HepG2 (cell line): ENCODE data around the gene GSTM1. TPM values are rescaled to one million over a fixed set of nuclear protein-coding genes. Genes with fewer than 3 reads are reported as not detected.

Experiments used
- ATAC-seq: fragments of 200-7000 bp; cut with Tn5 transposase; 3 replicates; pipeline ENCODE4 v1.9.1; 2020; ENCODE audit warnings: mild to moderate bottlenecking, moderate library complexity
- BruUV-seq: library from RNA; stranded (reverse); fragments of 400-500 nt; replicated peaks from 2 replicates; lab custom pipeline; 2021; lab: Mats Ljungman, UMichigan
- CTCF ChIA-PET: fragments of 300-600 bp; formaldehyde crosslinking; extraction: SDS; loops from one replicate; lab custom pipeline; 2021; ENCODE audit warnings: low total read pairs, inconsistent platforms, low intra/inter-chr PET ratio; lab: Yijun Ruan, JAX
- POLR2A ChIA-PET: fragments of 350-600 bp; sonication (Branson Sonifier 250); formaldehyde crosslinking; loops from one replicate; lab custom pipeline; 2020; ENCODE audit warnings: antibody characterized with exemption, inconsistent platforms; lab: Yijun Ruan, JAX
- DNase-seq: peaks from one replicate; pipeline ENCODE4 v3.0.0-alpha.2; 2015; ENCODE audit warnings: low spot score
- FAIRE-seq: peaks from 3 replicates; lab custom pipeline; 2011; peaks lifted over from hg19 to GRCh38; lab: Jason Lieb, UNC
- H2AFZ ChIP-seq: one replicate; pipeline ENCODE4 v1.6.1; 2011; ENCODE audit warnings: low read length, inconsistent platforms
- H3K27ac ChIP-seq: fragments of 300-600 bp; 3 replicates; pipeline ENCODE4 v1.8.0; 2011; ENCODE audit warnings: mixed run types, mild to moderate bottlenecking, mixed read lengths, low read length, inconsistent platforms; ENCODE audit not compliant: insufficient read depth; ENCODE audit errors: extremely low read length
- H3K27me3 ChIP-seq, 2 experiments: fragments of 200-600 bp in 1 of 2; 2 replicates in 1 of 2; 3 replicates in 1 of 2; pipeline versions ENCODE4 v1.6.0 to v1.8.0; 2011; ENCODE audit warnings: low read length in 2 of 2, mild to moderate bottlenecking in 2 of 2, moderate library complexity in 2 of 2, inconsistent platforms in 1 of 2; ENCODE audit not compliant: insufficient read depth in 2 of 2, control insufficient read depth in 1 of 2
- H3K36me3 ChIP-seq, 2 experiments: fragments of 200-600 bp in 1 of 2; replicated peaks in 1 of 2; 2 replicates in 1 of 2; 3 replicates in 1 of 2; pipeline versions ENCODE4 v1.5.1 to v1.8.0; 2011; ENCODE audit warnings: low read length in 2 of 2, inconsistent platforms in 1 of 2; ENCODE audit not compliant: insufficient read depth in 2 of 2, control insufficient read depth in 1 of 2
- H3K4me1 ChIP-seq: 2 replicates; pipeline ENCODE4 v1.5.1; 2012; ENCODE audit warnings: low read length, inconsistent platforms; ENCODE audit not compliant: insufficient read depth
- H3K4me2 ChIP-seq: 2 replicates; pipeline ENCODE4 v1.6.0; 2011; ENCODE audit warnings: low read depth, low read length, inconsistent platforms
- H3K4me3 ChIP-seq, 3 experiments: fragments of 200-600 bp in 1 of 3; sonication (generic), shearing (Covaris generic) in 1 of 3; replicated peaks in 1 of 3; 2 replicates each; pipeline ENCODE4 v1.5.1; 2011 to 2016; ENCODE audit warnings: low read length in 3 of 3, inconsistent platforms in 2 of 3, low read depth in 2 of 3, mild to moderate bottlenecking in 2 of 3, control low read depth in 1 of 3, mixed read lengths in 1 of 3; ENCODE audit not compliant: insufficient read depth in 1 of 3
- H3K79me2 ChIP-seq: one replicate; pipeline ENCODE4 v1.6.1; 2011; ENCODE audit warnings: low read length, inconsistent platforms; ENCODE audit not compliant: insufficient read depth
- H3K9ac ChIP-seq: 2 replicates; pipeline ENCODE4 v1.6.0; 2011; ENCODE audit warnings: mild to moderate bottlenecking, low read depth, low read length, inconsistent platforms; ENCODE audit not compliant: insufficient read depth
- H3K9me3 ChIP-seq: 2 replicates; pipeline ENCODE4 v1.5.1; 2012; ENCODE audit warnings: mild to moderate bottlenecking, low read length
- H4K20me1 ChIP-seq: 2 replicates; pipeline ENCODE4 v1.6.0; 2011; ENCODE audit warnings: inconsistent platforms, mild to moderate bottlenecking, low read length, moderate library complexity; ENCODE audit not compliant: insufficient read depth
- FOXO1 ChIP-seq: sonication (generic); formaldehyde crosslinking; IDR thresholded peaks from 2 replicates; pipeline ENCODE4 v1.4.0; 2020; ENCODE audit warnings: missing genetic modification reagents
- GFI1 ChIP-seq: sonication (generic); formaldehyde crosslinking; IDR thresholded peaks from 2 replicates; pipeline ENCODE4 v1.5.0; 2020; ENCODE audit warnings: missing genetic modification reagents, mild to moderate bottlenecking, borderline replicate concordance
- HNRNPL ChIP-seq: fragments of 200-400 bp; formaldehyde crosslinking; IDR thresholded peaks from 2 replicates; pipeline ENCODE4 v1.6.1; 2017; ENCODE audit warnings: mild to moderate bottlenecking, low read depth, low read length
- HNRNPLL ChIP-seq: fragments of 200-400 bp; formaldehyde crosslinking; IDR thresholded peaks from 2 replicates; pipeline ENCODE4 v1.6.1; 2017; ENCODE audit warnings: mild to moderate bottlenecking, low read depth, low read length; ENCODE audit not compliant: poor library complexity, severe bottlenecking
- MEIS1 ChIP-seq: sonication (generic); formaldehyde crosslinking; IDR thresholded peaks from 2 replicates; pipeline ENCODE4 v1.9.0; 2021; ENCODE audit warnings: mild to moderate bottlenecking, missing genetic modification reagents, moderate library complexity, borderline replicate concordance
- MEIS2 ChIP-seq: sonication (generic); formaldehyde crosslinking; IDR thresholded peaks from 2 replicates; pipeline ENCODE4 v1.9.0; 2021; ENCODE audit warnings: mild to moderate bottlenecking, missing genetic modification reagents
- NR2F6 ChIP-seq, 2 experiments: IDR thresholded peaks; 2 replicates each; pipeline ENCODE4 v1.6.1; 2016; ENCODE audit warnings: antibody characterized with exemption in 1 of 2, mild to moderate bottlenecking in 1 of 2
- RAD21 ChIP-seq: fragments of 450-650 bp; formaldehyde crosslinking; IDR thresholded peaks from 2 replicates; pipeline ENCODE4 v1.5.0; 2020; ENCODE audit warnings: mild to moderate bottlenecking
- SOX6 ChIP-seq, 2 experiments: fragments of 450-650 bp in 1 of 2; sonication (generic) in 1 of 2; formaldehyde crosslinking in 1 of 2; IDR thresholded peaks; 2 replicates each; pipeline versions ENCODE4 v1.4.0 to v1.6.1; 2017 to 2020; ENCODE audit warnings: antibody characterized with exemption in 1 of 2, mild to moderate bottlenecking in 1 of 2, missing genetic modification reagents in 1 of 2
- STAG1 ChIP-seq: sonication (generic); formaldehyde crosslinking; IDR thresholded peaks from 2 replicates; pipeline ENCODE4 v1.4.0; 2020; ENCODE audit warnings: missing genetic modification reagents
- ZBTB38 ChIP-seq: sonication (generic); formaldehyde crosslinking; IDR thresholded peaks from 2 replicates; pipeline ENCODE4 v1.5.1; 2020; ENCODE audit warnings: mild to moderate bottlenecking, missing genetic modification reagents
- ZBTB7B ChIP-seq: sonication (generic); formaldehyde crosslinking; IDR thresholded peaks from 2 replicates; pipeline ENCODE4 v1.4.0; 2020; ENCODE audit warnings: missing genetic modification reagents
- ZNF230 ChIP-seq: sonication (generic); formaldehyde crosslinking; IDR thresholded peaks from 2 replicates; pipeline ENCODE4 v1.4.0; 2020; ENCODE audit warnings: mild to moderate bottlenecking, missing genetic modification reagents
- ZNF263 ChIP-seq: sonication (generic); formaldehyde crosslinking; IDR thresholded peaks from 2 replicates; pipeline ENCODE4 v1.4.0; 2020; ENCODE audit warnings: missing genetic modification reagents
- ZNF563 ChIP-seq: sonication (generic); formaldehyde crosslinking; IDR thresholded peaks from 2 replicates; pipeline ENCODE4 v1.8.0; 2022; ENCODE audit warnings: mild to moderate bottlenecking, moderate library complexity, missing genetic modification reagents
- WGBS: methylation state at CpG from one replicate; pipeline ENCODE4 v1.1.6; 2017; ENCODE audit warnings: low lambda C conversion rate; 5-methylcytosine and 5-hydroxymethylcytosine counted together
- in situ Hi-C: cut with HindIII; loops from 2 replicates; pipeline ENCODE4 v1.10.0; 2017; ENCODE audit warnings: low pct_unique_long_range_greater_than_20kb; ENCODE audit not compliant: extremely low pct_ligation_motif_present
- intact Hi-C: fragments of 100-400 bp; cut with micrococcal nuclease; formaldehyde crosslinking; loops from one replicate; pipeline ENCODE4 v1.10.0; 2022; ENCODE audit not compliant: unreplicated experiment
- polyA plus RNA-seq, 8 experiments: library from polyadenylated mRNA; depleted of rRNA in 3 of 8; stranded (reverse) in 7 of 8; unstranded in 1 of 8; fragments of >200 nt; fragmentation: Illumina TruSeq in 4 of 8; extraction: Trizol in 4 of 8; gene quantifications; 2 replicates each; pipeline versions ENCODE4 v1.2.1 to v1.2.3, GENCODE V29; 2011 to 2016; ENCODE audit warnings: low read depth in 4 of 8, missing spikeins in 1 of 8, mixed read lengths in 1 of 8; ENCODE audit not compliant: insufficient read depth in 1 of 8
- total RNA-seq, 5 experiments: library from RNA; depleted of rRNA; stranded (reverse); fragments of >200 nt; fragmentation: Illumina TruSeq; extraction: Trizol; gene quantifications; 2 replicates each; pipeline ENCODE4 v1.2.3, GENCODE V29; 2016; ENCODE audit warnings: low read depth in 1 of 5
- TF ChIP-seq, protein P1 (sequence below), 2 experiments: sonication (generic) in 1 of 2; formaldehyde crosslinking in 1 of 2; IDR thresholded peaks; 2 replicates each; pipeline versions ENCODE4 v1.4.0 to v1.6.1; 2018 to 2020; ENCODE audit warnings: missing genetic modification reagents in 2 of 2, borderline replicate concordance in 1 of 2, low read depth in 1 of 2, mild to moderate bottlenecking in 1 of 2, missing biosample characterization in 1 of 2
- TF ChIP-seq, protein P2 (sequence below): sonication (generic); formaldehyde crosslinking; conservative IDR thresholded peaks from 2 replicates; pipeline ENCODE4 v1.8.0; 2022; ENCODE audit warnings: mild to moderate bottlenecking, moderate library complexity, missing genetic modification reagents

GSTM1 gene
- total and polyA plus RNA-seq, 2 of the 13 experiments (the other 11 are each of a cell fraction or from before 2014, with no cell fraction given): 0.42 TPM; not detected in 1

GRCh38 chr1:109643385-109644230 is 44.0 kb upstream of the GSTM1 start:
- Histone ChIP-seq H3K79me2 (no peaks in the 10 kb centered on the region), H3K4me3 (peak overlapping the region; percentile 34 to 67 (median 48)), H3K9me3 (no peaks in the 10 kb centered on the region), H3K9ac (peak overlapping the region; percentile 29), H2AFZ (peak overlapping the region; percentile 39), H3K4me2 (peak overlapping the region; percentile 89), H3K27ac (no peak overlapping the region), H3K4me1 (peaks cover 23% of the 10 kb centered on the region), H3K27me3 (0 out of 5 replicates have a peak, but pooled peaks cover 0 to 3% of the 10 kb centered on the region in 2 experiments), H4K20me1 (no peaks in the 10 kb centered on the region), H3K36me3 (no peaks in the 10 kb centered on the region)
- intact Hi-C loops: loop anchor here (1.0 to 5.0 kb wide), 3 partner anchors 61 to 349 kb away; no protein-coding TSS in a partner anchor
- ATAC-seq (peak; percentile 92), FAIRE-seq (peak; percentile 37), DNase-seq (peak; percentile 67)
- BruUV-seq: no TSS peak
- ChIA-PET POLR2A (no interaction called here), CTCF (interaction anchor here (1.2 to 2.6 kb wide), 5 partner anchors 60 to 132 kb away, joined by 3 to 26 read pairs (median 11); partner anchors contain the start of gene GNAI3)
- WGBS: 19% methylated on average over 17 of the region's 32 CpGs
- in situ Hi-C loops: loop anchor here (5.0 to 10.0 kb wide), 3 partner anchors 64 to 341 kb away; partner anchors contain the start of gene AHCYL1
- TF ChIP-seq NR2F6 (IDR thresholded peaks at IDR 0.05) (no peak), NR2F6 (CRISPR knock-in tag; IDR thresholded peaks at IDR 0.05) (peak; percentile 17; the same call in 1 of the 2 replicates), ZBTB38 (CRISPR knock-in tag) (peak; percentile 51; the same call in 1 of the 2 replicates), ZBTB7B (CRISPR knock-in tag) (peak; percentile 56), MEIS1 (CRISPR knock-in tag) (no peak), GFI1 (CRISPR knock-in tag) (no peak), SOX6 (IDR thresholded peaks at IDR 0.05) (no peak), SOX6 (CRISPR knock-in tag; IDR thresholded peaks at IDR 0.05) (peak; percentile 32; the same call in 1 of the 2 replicates), ZNF563 (CRISPR knock-in tag) (peak; percentile 64; the same call in 1 of the 2 replicates), ZNF230 (CRISPR knock-in tag) (0 out of 2 replicates have a peak, but pooled peaks have one; percentile 32), HNRNPL (0 out of 2 replicates have a peak, but pooled peaks have one; percentile 53), RAD21 (CRISPR knock-in tag) (peak; percentile 90), MEIS2 (no peak), ZNF263 (CRISPR knock-in tag) (0 out of 2 replicates have a peak, but pooled peaks have one; percentile 16), FOXO1 (CRISPR knock-in tag) (0 out of 2 replicates have a peak, but pooled peaks have one; percentile 9), STAG1 (CRISPR knock-in tag) (peak; percentile 88), HNRNPLL (peak; percentile 54)
- TF ChIP-seq, protein P1, sequence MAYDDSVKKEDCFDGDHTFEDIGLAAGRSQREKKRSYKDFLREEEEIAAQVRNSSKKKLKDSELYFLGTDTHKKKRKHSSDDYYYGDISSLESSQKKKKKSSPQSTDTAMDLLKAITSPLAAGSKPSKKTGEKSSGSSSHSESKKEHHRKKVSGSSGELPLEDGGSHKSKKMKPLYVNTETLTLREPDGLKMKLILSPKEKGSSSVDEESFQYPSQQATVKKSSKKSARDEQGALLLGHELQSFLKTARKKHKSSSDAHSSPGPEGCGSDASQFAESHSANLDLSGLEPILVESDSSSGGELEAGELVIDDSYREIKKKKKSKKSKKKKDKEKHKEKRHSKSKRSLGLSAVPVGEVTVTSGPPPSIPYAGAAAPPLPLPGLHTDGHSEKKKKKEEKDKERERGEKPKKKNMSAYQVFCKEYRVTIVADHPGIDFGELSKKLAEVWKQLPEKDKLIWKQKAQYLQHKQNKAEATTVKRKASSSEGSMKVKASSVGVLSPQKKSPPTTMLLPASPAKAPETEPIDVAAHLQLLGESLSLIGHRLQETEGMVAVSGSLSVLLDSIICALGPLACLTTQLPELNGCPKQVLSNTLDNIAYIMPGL (CRISPR knock-in tag; IDR thresholded peaks at IDR 0.05; ENCODE audit: borderline replicate concordance in 1 of 2, low read depth in 1 of 2): peak in 1 of 2 experiments; percentile 75; a peak in 3 of 4 replicates
- TF ChIP-seq, protein P2, sequence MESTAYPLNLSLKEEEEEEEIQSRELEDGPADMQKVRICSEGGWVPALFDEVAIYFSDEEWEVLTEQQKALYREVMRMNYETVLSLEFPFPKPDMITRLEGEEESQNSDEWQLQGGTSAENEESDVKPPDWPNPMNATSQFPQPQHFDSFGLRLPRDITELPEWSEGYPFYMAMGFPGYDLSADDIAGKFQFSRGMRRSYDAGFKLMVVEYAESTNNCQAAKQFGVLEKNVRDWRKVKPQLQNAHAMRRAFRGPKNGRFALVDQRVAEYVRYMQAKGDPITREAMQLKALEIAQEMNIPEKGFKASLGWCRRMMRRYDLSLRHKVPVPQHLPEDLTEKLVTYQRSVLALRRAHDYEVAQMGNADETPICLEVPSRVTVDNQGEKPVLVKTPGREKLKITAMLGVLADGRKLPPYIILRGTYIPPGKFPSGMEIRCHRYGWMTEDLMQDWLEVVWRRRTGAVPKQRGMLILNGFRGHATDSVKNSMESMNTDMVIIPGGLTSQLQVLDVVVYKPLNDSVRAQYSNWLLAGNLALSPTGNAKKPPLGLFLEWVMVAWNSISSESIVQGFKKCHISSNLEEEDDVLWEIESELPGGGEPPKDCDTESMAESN (CRISPR knock-in tag): 0 out of 2 replicates have a peak, but pooled peaks have one; percentile 38
